ENCODE results near the gene AP2M1. TPM values are rescaled to one million over a fixed set of nuclear protein-coding genes. Genes with fewer than 3 reads are reported as not detected.
A peak's percentile ranks its signal among the peaks of the same experiment; 100 is the strongest.
"Not testable (repeated sequence)": the region's sequence is repeated elsewhere in the genome, so short reads cannot be mapped to it uniquely, and the experiment has no call there.

AP2M1 gene
- 389 TPM for total RNA-seq
- long read RNA-seq, transcript AP2M1-202 (11 exons, 2,091 nt) = major isoform, 327 of 1,216 reads
- long read RNA-seq, transcript AP2M1-207 (10 exons, 1,950 nt) = minor isoform, 31 of 1,216 reads
- long read RNA-seq, partial matches to known transcripts = 96 of 1,216 reads
- long read RNA-seq, other reads (novel, unspliced or antisense) = 760 of 1,216 reads

- peak; percentile 99 for DNase-seq (ENCODE audit: low spot score)
Measured at GRCh38 chr3:184174646-184175492, at the start of gene AP2M1. Gene AP2M1, plus strand, starts transcription at chr3:184174855. Its CDS starts 2,139 bp downstream, at chr3:184176994.

DNA sequence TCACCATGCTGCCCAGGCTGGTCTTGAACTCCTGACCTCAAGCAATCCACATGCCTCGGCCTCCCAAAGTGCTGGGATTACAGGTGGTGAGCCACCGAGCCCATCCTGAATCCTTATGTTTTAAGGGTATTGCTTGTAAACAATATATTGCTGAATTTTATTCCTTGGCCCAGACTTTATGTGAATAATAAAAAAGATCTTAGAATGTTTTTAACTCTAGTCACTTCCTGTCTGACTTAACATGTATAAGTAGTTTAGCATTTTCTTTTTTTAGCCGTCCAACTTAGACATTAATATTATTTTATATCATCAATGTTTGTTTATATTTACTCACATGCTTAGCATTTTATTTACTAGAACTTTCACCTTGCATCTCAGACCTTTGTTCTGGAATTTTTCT, 48.6 kb upstream of the AP2M1 start:
- DNase-seq (ENCODE audit: low spot score) = no peak

DNA sequence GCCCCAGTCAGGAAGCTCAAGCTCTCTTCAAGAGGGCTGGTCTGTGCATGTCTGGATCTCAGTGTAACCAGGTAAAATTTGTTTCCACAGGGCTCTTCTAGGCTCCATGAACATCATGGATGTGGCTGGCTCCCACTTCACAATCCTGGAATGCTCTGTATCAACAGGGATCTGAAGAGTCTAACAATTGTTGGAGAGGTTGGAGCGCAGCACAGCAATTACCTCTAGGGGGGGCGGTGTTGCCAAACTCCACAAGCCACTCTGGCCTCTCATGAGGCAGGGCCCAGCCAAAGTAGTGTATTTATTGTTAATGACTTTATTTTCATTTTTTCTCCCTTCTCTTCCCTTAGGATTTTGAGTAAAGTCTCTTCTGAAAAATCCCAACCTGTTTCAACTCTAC, 45.6 kb upstream of the AP2M1 start:
- no peak for DNase-seq (ENCODE audit: low spot score)

- DNase-seq (ENCODE audit: low spot score) = no peak
Measured at GRCh38 chr3:184132945-184133344, 41.7 kb upstream of the AP2M1 start.

DNA sequence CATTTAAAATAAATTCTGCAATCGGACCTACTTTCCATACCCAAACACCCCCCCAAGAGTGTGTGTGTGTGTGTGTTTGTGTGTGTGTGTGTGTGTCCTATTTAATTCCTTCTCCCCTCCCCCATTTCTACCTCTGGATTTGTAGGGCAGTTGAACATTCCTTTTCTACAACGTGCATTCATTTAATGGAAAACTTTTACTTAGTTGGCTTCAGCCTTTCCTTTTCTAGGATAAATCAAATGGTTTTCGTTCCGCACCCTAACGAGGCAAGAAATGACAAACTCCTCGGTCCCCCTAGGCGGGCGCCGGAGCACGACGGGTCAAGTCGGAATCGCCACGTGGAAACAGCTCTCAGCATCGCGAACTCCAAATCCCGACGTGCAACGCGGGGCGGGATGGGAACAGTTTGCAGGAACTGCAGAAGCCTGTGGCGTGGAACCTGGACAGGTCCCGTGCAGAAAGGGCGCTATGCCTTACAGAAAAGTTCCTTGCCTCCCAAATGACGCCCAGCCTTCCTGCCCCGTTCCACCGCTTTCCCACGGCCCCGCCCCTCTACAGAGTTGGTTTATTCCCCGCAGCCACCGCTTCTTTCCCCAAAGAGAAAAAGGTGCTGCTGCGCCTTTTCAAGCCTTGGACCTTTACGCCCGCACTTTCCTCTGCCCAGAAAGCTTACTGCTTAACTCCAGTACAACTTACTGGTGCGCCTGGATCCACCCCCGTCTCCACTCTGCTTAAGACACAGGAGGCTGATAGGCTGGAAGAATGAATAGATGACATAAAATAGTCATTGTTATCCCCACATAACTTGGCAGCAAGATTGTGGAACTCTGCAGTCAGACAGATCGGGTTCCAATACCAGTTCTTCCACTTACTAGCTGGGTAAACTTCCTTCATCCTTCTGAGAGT, 40.6 kb upstream of the AP2M1 start:
- DNase-seq (ENCODE audit: low spot score) = peak; percentile 92

GRCh38 chr3:184134746-184135148, 39.9 kb upstream of the AP2M1 start:
- DNase-seq (ENCODE audit: low spot score) = no peak

DNA sequence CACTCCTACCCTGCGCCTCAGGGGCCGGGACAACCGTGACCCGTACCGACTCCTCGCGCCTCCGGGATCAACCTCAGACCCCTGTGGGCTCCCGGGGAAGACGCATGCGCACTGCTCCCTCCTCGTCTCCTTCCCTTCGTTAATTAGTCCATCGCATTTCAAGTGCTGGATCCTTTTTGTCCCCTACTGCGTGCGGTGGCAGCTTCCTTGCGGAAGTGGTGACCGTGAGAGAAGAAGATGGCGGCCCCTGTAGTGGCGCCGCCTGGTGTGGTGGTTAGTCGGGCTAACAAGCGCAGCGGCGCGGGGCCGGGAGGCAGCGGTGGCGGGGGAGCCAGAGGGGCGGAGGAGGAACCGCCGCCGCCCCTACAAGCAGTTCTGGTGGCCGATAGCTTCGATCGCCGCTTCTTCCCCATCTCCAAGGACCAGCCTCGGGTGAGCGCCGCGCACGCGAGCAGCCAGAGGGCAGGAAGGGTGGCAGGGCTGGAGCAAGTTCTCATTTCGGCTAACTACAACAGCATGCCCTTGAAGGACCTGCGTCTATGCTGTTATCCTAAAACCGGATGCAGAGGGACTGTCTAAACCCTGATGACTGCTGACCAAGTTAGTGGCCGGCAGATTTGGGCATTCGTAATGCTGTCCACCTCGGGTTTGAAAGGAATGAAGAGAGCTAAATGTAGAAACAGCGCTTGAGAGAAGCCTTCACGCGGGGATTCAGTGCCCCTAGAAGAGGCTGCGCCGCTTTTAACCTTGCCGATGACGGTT, 39.3 kb upstream of the AP2M1 start, which contains the start of gene EIF2B5:
Gene EIF2B5, plus strand, starts transcription at position 210 of the 762 bp plus-strand sequence. Its CDS starts 28 bp downstream, at position 238.
- peak; percentile 94 for DNase-seq (ENCODE audit: low spot score)

DNA sequence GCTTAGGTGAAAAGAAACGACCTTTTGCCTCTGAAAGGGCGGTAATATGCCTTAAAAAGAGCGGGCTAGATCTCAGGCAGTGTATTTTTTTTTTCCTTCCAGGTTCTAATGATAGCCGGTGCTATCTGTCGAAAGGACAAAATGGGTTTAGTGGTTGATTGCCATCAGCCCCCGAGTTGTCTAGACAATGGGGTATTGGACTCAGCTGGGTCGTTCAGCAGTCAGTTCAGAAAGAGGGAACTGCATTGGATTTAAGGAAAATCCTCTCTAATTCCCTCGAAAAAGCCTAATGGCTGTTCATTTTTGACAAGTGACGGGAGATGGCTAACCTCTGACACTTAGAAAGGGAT, 38.8 kb upstream of the AP2M1 start:
- DNase-seq (ENCODE audit: low spot score) = no peak

GRCh38 chr3:184140436-184140835, 34.2 kb upstream of the AP2M1 start:
- peak; percentile 64 for DNase-seq (ENCODE audit: low spot score)

- DNase-seq (ENCODE audit: low spot score) = peak; percentile 41
Measured at GRCh38 chr3:184142199-184142598, 32.5 kb upstream of the AP2M1 start.

- DNase-seq (ENCODE audit: low spot score) = peak; percentile 53
Measured at GRCh38 chr3:184143327-184143726, 31.3 kb upstream of the AP2M1 start.

DNA sequence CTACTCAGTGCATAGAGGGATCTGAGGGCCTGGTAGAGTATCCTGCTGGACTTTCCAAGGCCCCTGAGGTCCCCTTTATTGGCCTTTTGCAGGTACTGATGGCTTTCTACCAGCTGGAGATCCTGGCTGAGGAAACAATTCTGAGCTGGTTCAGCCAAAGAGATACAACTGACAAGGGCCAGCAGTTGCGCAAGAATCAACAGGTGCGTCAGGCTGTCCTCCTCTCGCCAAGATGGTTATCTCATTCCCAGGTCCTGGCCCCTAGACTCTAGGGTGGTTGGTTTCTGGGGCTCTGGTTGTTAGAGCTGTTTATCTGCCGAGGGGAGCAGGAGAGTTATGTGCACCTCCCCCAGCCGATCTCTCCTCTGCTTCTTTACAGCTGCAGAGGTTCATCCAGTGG, 30.1 kb upstream of the AP2M1 start:
- DNase-seq (ENCODE audit: low spot score) = no peak

DNA sequence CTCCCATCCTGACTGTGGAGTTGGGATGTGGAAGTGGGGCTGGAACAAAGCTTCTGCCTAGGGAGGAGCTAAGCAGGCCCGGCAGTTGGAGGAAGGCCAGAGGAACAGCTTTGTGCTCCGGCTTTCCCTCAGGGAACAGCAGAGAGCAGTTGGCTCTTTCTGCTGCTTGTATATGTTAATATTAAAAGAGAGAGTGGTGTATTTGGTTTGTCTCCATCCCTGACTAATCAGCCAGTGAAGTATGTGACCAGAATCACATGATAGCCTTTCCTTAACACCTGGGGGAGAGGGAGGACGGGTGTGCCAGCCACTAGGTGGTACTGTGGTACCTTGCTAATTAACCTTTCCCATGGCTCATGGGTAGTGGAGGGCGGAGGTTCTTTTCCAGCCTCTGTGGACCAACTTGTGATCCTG, 29.5 kb upstream of the AP2M1 start:
- no peak for DNase-seq (ENCODE audit: low spot score)

- no peak for DNase-seq (ENCODE audit: low spot score)
Measured at GRCh38 chr3:184145751-184146270, 28.8 kb upstream of the AP2M1 start.

GRCh38 chr3:184148076-184148475, 26.6 kb upstream of the AP2M1 start:
- DNase-seq (ENCODE audit: low spot score) = no peak

DNA sequence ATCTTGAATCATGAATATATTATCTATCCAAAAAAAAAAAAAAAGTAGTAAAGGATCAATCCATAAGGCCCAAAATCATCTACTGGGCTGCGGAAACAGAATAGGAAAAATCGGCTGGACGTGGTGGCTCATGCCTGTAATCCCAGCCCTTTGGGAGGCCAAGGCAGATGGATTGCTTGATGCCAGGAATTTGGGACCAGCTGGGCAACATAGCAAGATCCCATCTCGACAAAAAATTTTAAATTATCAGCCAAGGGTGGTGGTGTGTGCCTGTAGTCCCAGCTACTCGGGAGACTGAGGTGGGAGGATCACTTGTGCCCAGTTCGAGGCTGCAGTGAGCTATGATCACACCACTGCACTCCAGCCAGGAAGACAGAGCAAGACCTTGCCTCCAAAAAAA, 25.5 kb upstream of the AP2M1 start:
- no peak for DNase-seq (ENCODE audit: low spot score)

DNA sequence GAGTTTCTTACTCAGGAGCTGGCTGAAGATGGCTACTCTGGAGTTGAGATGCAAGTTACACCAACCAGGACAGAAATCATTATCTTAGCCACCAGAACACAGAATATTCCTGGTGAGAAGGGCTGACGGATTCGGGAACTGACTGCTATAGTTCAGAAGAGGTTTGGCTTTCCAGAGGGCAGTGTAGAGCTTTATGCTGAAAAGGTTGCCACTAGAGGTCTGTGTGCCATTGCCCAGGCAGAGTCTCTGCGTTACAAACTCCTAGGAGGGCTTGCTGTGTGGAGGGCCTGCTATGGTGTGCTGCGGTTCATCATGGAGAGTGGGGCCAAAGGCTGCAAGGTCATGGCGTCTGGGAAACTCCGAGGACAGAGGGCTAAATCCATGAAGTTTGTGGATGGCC, 24.9 kb upstream of the AP2M1 start:
- not testable (repeated sequence) for DNase-seq (ENCODE audit: low spot score)

DNA sequence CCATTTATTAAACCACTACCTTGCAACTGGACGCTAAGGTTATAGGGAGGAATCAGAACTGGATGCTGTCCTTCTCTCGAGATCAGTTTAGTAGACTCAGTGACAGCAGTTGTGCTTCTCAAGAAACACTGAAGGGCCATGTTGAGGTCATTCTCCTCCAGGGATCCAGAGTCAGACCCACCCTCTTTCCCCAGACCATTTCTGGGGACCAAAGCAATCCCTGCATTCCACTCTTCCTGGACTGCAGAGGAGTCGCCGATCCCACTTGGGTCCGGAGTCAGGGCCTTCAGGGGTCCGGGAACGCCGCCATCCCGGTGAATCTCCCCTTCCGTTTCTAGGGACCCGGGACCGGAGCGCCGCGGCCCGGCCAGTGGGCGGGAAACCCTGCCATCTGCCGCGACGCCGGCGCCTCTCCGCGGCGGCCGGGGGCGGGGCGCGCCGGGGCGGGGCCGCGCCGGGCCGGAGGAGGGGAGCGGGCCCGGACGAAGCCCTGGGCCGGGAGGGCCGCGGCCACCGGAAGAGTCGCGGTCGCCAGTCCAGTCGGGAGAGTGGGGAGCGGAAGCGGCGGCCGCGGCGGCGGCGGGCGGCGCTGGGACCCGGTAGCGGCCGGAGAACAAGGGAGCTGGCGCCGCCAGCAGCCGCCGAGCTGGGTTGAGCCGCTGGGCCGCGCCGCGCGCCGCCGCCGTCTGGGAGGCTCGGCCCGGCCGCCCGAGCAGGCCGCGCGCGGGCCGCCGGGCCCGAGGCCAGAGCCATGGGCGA, 19.6 kb upstream of the AP2M1 start, which contains the start of gene DVL3:
Gene DVL3, plus strand, starts transcription at position 493 of the 759 bp plus-strand sequence. Its CDS starts 259 bp downstream, at position 752.
- DNase-seq (ENCODE audit: low spot score) = peak; percentile 92

DNA sequence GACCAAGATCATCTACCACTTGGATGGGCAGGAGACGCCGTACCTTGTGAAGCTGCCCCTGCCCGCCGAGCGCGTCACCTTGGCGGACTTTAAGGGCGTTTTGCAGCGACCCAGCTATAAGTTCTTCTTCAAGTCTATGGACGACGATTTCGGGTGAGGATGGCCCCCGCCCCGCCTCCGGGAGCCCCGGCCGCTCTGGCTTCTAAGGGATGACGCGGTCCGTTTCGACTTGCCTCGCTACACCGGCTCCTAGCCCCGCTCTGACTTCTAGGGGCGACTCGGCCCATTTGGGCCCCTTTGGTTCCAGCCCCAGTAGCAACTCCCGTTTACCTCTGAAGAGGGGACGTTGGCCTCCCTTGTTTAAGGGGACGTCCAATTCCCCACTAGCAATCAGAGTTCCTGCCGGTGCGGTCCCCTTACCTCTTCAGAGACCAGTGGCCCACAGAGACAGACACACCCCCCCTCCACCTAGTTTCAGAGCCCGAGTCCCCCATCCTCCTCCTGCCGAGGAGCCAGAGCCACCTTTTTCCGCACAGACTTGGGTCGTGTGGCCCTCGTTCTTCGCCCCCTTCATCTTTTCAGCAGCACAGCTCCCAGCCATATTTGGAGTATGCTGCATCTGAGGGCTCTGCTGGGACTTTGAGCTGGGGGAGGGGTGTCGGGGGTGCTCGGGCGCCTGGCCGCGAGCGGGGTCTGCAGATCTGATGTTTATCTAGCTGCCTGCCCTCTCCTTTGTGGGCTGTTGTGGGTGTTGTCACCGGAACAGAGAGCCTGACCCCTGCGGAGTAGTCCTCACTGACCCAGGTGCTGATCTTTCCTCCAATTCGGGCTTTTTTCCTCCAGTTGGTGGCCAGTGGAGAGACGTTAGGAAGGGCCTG, 18.8 kb upstream of the AP2M1 start:
- DNase-seq (ENCODE audit: low spot score) = no peak

All from mesenteric fat pad (tissue), 1 donor.